Ovary (tissue), 9 donors: ENCODE data around the gene SLC7A14. TPM values are rescaled to one million over a fixed set of nuclear protein-coding genes. Genes with fewer than 3 reads are reported as not detected.

ENCODE experiments used
- DNase-seq, 5 donors: peaks; one replicate each; pipeline ENCODE4 v3.0.0-alpha.2; 2019 to 2020
- H3K27ac ChIP-seq, 2 donors: fragments of 200-600 bp; one replicate each; pipeline versions ENCODE4 v1.5.1 to v1.8.0; 2019 to 2022
- H3K27me3 ChIP-seq: fragments of 200-600 bp; one replicate; pipeline ENCODE4 v1.8.0; 2022
- H3K36me3 ChIP-seq: fragments of 200-600 bp; sonication (generic); one replicate; pipeline ENCODE4 v1.5.1; 2019
- H3K4me1 ChIP-seq: one replicate; pipeline ENCODE4 v1.8.1; 2013; ENCODE audit warnings: mild to moderate bottlenecking, moderate library complexity; ENCODE audit not compliant: insufficient read depth
- H3K4me3 ChIP-seq: fragments of 200-600 bp; sonication (generic); one replicate; pipeline ENCODE4 v1.5.1; 2017
- H3K9me3 ChIP-seq, 2 donors: fragments of 200-600 bp in 1 of 2; sonication (generic) in 1 of 2; one replicate each; pipeline versions ENCODE4 v1.5.1 to v1.8.1; 2013 to 2019; ENCODE audit warnings: mild to moderate bottlenecking in 1 of 2, moderate library complexity in 1 of 2
- CTCF ChIP-seq, 3 donors: fragments of 450-650 bp in 2 of 3; fragments of 200-600 bp in 1 of 3; IDR thresholded peaks; one replicate each; pipeline versions ENCODE4 v1.5.1 to v1.8.0; 2016 to 2022; ENCODE audit warnings: antibody characterized with exemption in 3 of 3, mild to moderate bottlenecking in 1 of 3
- EP300 ChIP-seq: sonication (generic); formaldehyde crosslinking; IDR thresholded peaks from one replicate; pipeline ENCODE4 v1.6.1; 2017; ENCODE audit warnings: antibody characterized with exemption
- POLR2A ChIP-seq: fragments of 450-650 bp; IDR thresholded peaks from one replicate; pipeline ENCODE4 v1.6.1; 2017; ENCODE audit warnings: antibody characterized with exemption, mild to moderate bottlenecking, moderate library complexity
- whole genome bisulfite sequencing, 3 donors: extraction: QIAGEN DNeasy Blood & Tissue Kit in 1 of 3; methylation state at CpG; one replicate each; pipeline versions ENCODE4 v1.1.5 to v1.1.7; 2013 to 2017; 5-methylcytosine and 5-hydroxymethylcytosine counted together
- intact Hi-C, 4 donors: fragments of 100-400 bp; cut with DNase I; formaldehyde crosslinking; loops; one replicate each; pipeline versions ENCODE4 v1.11.0 to v1.15.1; 2022 to 2023
- polyA plus RNA-seq, 2 donors: library from polyadenylated mRNA; stranded (reverse); fragments of 200-250 nt in 1 of 2; fragments of 350-450 nt in 1 of 2; fragmentation: Illumina TruSeq in 1 of 2; extraction: RNeasy Lipid Tissue Mini Kit (QIAGEN cat#74804) in 1 of 2; gene quantifications; one replicate each; pipeline ENCODE4 v1.2.3, GENCODE V29; 2013 to 2014
- total RNA-seq, 7 donors: library from RNA; depleted of rRNA in 2 of 7; stranded (reverse); fragments of >200 nt in 2 of 7; fragmentation: NEBNext Ultra II Directional in 3 of 7; extraction: Animal tissue kit (Norgen Biotek cat#: 25700) in 3 of 7; gene quantifications; one replicate each; pipeline versions ENCODE4 v1.1.0 to v1.2.4, GENCODE V29; 2016 to 2023
- donor health status: DM: no; HTN: no; CAD: no; lungs with moderate emphysema.
- donor health status: DM: no; HTN: no; CAD: no.
- donor health status: Bipolar disorder and iron deficiency.
- donor health status: DM: yes; HTN: yes; CAD: no.
- donor health status: DM: no; HTN: no; CAD: no.
- donor health status: DM: yes; HTN: yes; CAD: no.

The SLC7A14 gene
- total and polyA plus RNA-seq, 9 donors, result under 0.01 to 0.20 (median 0.03) TPM; not detected in 2

DNA sequence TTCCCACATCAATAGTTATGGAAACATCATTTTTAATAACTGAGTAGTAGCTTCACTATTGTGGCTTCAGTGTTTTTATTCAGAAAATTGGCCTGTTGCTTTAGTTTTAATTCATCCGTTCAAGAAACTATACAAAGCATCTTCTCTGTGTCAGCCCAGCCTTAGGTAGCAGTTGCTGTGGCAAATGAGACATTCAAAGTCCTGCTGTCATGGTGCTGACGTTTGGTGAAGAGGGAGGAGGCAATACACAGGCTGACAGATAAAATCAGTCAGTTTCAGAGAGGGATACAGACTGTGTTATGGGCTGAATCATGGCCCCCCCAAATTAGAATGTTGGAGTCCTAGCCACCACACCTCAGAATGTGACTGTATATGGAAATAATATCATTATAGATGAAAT is 56.5 kb downstream of the SLC7A14 start:
- DNase-seq, result no peak
- Histone ChIP-seq H3K36me3 (no peaks in the 10 kb centered on the region), H3K4me1 (peaks cover 2% of the 10 kb centered on the region), H3K9me3 (no peaks in the 10 kb centered on the region), H3K27me3 (no peaks in the 10 kb centered on the region), H3K4me3 (no peak overlapping the region), H3K27ac (no peak overlapping the region)
- WGBS, 3 donors, result 13 to 42% (median 19%) methylated on average over 2 of the region's 2 CpGs
- TF ChIP-seq EP300, result no peak
- no peak for TF ChIP-seq CTCF (IDR thresholded peaks at IDR 0.05)
- no peak for TF ChIP-seq POLR2A
- intact Hi-C loops, result no loop called here

GRCh38 chr3:170528726-170529125 is 57.1 kb downstream of the SLC7A14 start:
- H3K36me3 ChIP-seq, result no peaks in the 10 kb centered on the region
- no peak for DNase-seq
- H3K9me3 ChIP-seq, result no peaks in the 10 kb centered on the region
- no peak overlapping the region for H3K4me3 ChIP-seq
- 17 to 43% (median 28%) methylated on average over 8 of the region's 8 CpGs for WGBS, 3 donors
- intact Hi-C loops, result no loop called here
- H3K27me3 ChIP-seq, result no peaks in the 10 kb centered on the region
- H3K27ac ChIP-seq, result no peak overlapping the region
- H3K4me1 ChIP-seq, result peaks cover 2% of the 10 kb centered on the region
- TF ChIP-seq CTCF (IDR thresholded peaks at IDR 0.05) (no peak), EP300 (no peak), POLR2A (no peak)

DNA sequence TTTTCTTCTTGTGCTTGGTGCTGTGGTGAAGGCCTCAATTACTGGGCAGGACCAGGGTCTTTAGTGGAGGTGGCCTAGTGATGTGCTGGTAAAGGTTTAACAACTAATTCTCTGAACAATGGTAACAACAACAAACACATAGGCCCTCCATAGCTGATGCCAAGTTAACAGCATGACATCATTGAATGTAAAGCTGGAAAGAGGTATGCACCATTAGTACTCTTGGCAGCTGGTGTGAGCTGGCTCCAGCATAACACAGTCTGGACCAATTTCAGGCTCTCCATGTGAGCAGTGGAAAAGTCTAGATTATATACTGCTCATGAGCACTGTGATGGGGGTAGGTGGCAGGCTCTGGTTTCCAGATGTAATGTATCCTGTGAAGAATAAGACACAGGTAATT is 61.8 kb downstream of the SLC7A14 start:
- DNase-seq, result no peak
- H3K27me3 ChIP-seq, result no peaks in the 10 kb centered on the region
- no peak overlapping the region for H3K4me3 ChIP-seq
- H3K36me3 ChIP-seq, result no peaks in the 10 kb centered on the region
- peaks cover 2% of the 10 kb centered on the region for H3K4me1 ChIP-seq
- TF ChIP-seq POLR2A (no peak), EP300 (no peak), CTCF (IDR thresholded peaks at IDR 0.05) (no peak)
- H3K9me3 ChIP-seq, result no peaks in the 10 kb centered on the region
- no peak overlapping the region for H3K27ac ChIP-seq
- intact Hi-C loops, result no loop called here

DNA sequence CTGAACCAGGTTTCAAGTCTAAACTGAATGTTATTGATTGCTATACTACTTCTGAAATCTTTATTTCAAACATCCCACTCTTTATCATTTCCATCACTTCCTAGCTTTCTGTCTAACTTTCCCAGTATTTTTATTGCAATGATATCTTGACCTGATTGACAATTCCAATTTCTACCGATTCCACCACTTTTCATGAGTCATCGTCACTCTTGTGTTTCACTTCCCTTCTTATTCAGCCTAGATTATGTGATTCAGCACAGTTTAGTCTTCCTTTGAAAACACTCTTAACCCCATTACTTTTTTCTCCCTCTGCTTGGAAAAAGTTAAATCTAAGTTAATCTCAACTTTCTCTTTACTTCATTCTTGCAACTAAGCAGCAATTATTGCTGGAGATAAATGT is 62.6 kb downstream of the SLC7A14 start:
- Histone ChIP-seq H3K9me3 (no peaks in the 10 kb centered on the region), H3K4me3 (no peak overlapping the region), H3K27ac (no peak overlapping the region), H3K27me3 (no peaks in the 10 kb centered on the region), H3K36me3 (no peaks in the 10 kb centered on the region), H3K4me1 (no peaks in the 10 kb centered on the region)
- 79 to 90% (median 84%) methylated on average over 2 of the region's 2 CpGs for WGBS, 3 donors
- intact Hi-C loops, result no loop called here
- no peak for TF ChIP-seq EP300
- no peak for TF ChIP-seq POLR2A
- TF ChIP-seq CTCF (IDR thresholded peaks at IDR 0.05), result no peak
- DNase-seq, result no peak

DNA sequence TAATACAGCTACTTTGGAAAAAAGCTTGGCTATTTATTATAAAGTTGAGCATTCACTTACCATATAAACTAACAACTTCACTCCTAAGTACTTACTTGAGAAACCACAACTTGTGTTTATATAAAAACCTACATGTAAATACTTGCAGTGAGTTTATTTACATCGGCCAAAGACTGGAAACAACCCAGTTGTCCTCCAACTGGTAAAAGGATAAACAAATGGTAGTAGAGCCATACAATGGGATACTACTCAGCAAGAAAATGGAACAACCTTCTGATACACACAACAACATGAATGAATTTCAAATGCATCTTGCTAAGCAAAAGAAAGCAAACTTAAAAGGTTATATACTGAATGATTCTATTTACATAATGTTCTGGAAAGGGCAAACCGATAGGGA is 63.7 kb downstream of the SLC7A14 start:
- Histone ChIP-seq H3K4me3 (no peak overlapping the region), H3K9me3 (no peaks in the 10 kb centered on the region), H3K4me1 (no peaks in the 10 kb centered on the region), H3K36me3 (no peaks in the 10 kb centered on the region), H3K27me3 (no peaks in the 10 kb centered on the region), H3K27ac (no peak overlapping the region)
- no peak for DNase-seq
- 61 to 70% (median 68%) methylated on average over 2 of the region's 2 CpGs for WGBS, 3 donors
- TF ChIP-seq EP300 (no peak), CTCF (IDR thresholded peaks at IDR 0.05) (no peak), POLR2A (no peak)
- intact Hi-C loops, result no loop called here
